A549 treated with CpdA at 1 μM for 4 hours (cell line): Measurements from ENCODE around the gene MTREX. TPM values are rescaled to one million over a fixed set of nuclear protein-coding genes. Genes with fewer than 3 reads are reported as not detected.

ENCODE experiments used
- total RNA-seq: library from RNA; stranded (reverse); fragments of 200-300 nt; extraction: Qiagen RNA extraction; gene quantifications from 5 replicates; pipeline ENCODE4 v1.2.3, GENCODE V29; 2022; ENCODE audit warnings: low read depth

The MTREX gene
- 28.3 to 67.0 TPM (median 37.8 TPM) in 5 replicates for total RNA-seq

DNA sequence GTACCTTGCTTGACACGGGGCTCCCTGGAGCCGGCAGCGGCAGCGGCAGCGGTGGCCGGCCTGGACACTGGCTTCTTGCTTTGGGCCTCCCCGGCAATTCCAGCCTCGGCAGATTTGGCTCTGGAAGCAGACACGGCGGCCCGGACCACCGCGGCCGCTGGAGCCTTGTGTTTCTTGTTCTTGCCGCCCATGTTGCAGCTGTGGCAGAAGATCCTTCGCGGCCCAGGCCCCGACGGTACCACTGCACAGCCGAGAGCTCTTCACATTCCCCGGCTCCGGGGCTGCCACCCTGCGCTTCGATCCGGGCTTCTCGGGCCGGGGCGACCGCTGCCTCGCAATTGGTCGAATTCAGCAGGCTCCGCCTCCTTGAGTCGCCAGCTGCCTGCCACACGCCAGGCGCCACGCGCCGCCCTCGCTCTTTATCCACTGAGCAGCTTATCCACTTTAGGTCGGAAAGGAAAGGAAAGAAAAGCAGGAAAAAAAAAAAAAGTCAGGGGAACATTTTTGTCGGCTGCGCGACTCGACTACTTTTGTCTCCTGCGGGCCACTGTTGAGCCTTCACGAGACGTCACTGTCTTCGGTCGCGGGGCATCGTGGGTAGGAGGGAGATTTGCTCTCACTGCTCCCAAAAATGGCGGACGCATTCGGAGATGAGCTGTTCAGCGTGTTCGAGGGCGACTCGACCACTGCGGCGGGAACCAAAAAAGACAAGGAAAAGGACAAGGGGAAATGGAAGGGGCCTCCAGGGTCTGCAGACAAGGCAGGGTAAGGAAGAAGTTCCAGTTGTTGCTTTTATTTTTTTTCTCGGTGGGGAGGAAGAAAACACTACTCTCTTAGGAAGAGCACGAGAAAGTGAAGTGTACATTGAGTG is at the start of gene MTREX, which contains the start of gene DHX29:
TSS of gene MTREX (plus strand) at position 607 of the 871 bp plus-strand sequence. CDS start at position 632, 25 bp downstream.
TSS of gene DHX29 (minus strand) at position 312 of the 871 bp plus-strand sequence. CDS start at position 191, 121 bp downstream.

Other genes starting within 250 kb of the MTREX start
- gene GZMA, start 205.3 kb upstream of the MTREX start, total RNA-seq: not detected in 5 replicates
- 38.0 to 48.1 TPM (median 38.8 TPM) in 5 replicates for gene GPX8, start 147.8 kb upstream of the MTREX start, total RNA-seq
- 0.07 to 0.16 TPM (median 0.12 TPM) in 5 replicates for gene CDC20B, start 134.8 kb upstream of the MTREX start, total RNA-seq
- 1.8 to 2.5 TPM (median 2.2 TPM) in 5 replicates for gene MCIDAS, start 80.7 kb upstream of the MTREX start, total RNA-seq
- 5.4 to 10.2 TPM (median 8.9 TPM) in 5 replicates for gene CCNO, start 74.4 kb upstream of the MTREX start, total RNA-seq
- gene DHX29, start 295 bp upstream of the MTREX start, total RNA-seq: 21.1 to 26.6 TPM (median 23.5 TPM) in 5 replicates
- 28.6 to 35.1 TPM (median 33.8 TPM) in 5 replicates for gene PLPP1, start 227.0 kb downstream of the MTREX start, total RNA-seq